AG09309 (cell line): Measurements from ENCODE around the gene EDNRA.

ENCODE experiments used
- DNase-seq: peaks from one replicate; pipeline ENCODE4 v3.0.0-alpha.2; 2010; ENCODE audit warnings: low read depth
- H3K4me3 ChIP-seq: 2 replicates; pipeline ENCODE4 v1.5.1; 2011; ENCODE audit warnings: mild to moderate bottlenecking, low read depth, low read length, moderate library complexity; ENCODE audit not compliant: control insufficient read depth
- CTCF ChIP-seq: IDR thresholded peaks from 2 replicates; pipeline ENCODE4 v1.5.1; 2011; ENCODE audit warnings: mild to moderate bottlenecking, low read depth, low read length, inconsistent platforms; ENCODE audit not compliant: insufficient read depth, control insufficient read depth; ENCODE audit errors: missing control alignments

EDNRA gene

GRCh38 chr4:147560625-147561024 is 79.7 kb downstream of the EDNRA start:
- H3K4me3 ChIP-seq = no peak overlapping the region
- no peak for DNase-seq
- no peak for TF ChIP-seq CTCF

GRCh38 chr4:147566762-147567161 is 85.9 kb downstream of the EDNRA start:
- DNase-seq = no peak

GRCh38 chr4:147567276-147567675 is 86.4 kb downstream of the EDNRA start:
- no peak overlapping the region for H3K4me3 ChIP-seq
- DNase-seq = no peak
- TF ChIP-seq CTCF = no peak

More at GRCh38 chr4:147566762-147567161, 85.9 kb downstream of the EDNRA start:
- no peak overlapping the region for H3K4me3 ChIP-seq
- TF ChIP-seq CTCF = no peak

GRCh38 chr4:147570616-147571015 is 89.7 kb downstream of the EDNRA start:
- no peak for DNase-seq
- peak; percentile 23 for TF ChIP-seq CTCF

GRCh38 chr4:147571036-147571770 is 90.3 kb downstream of the EDNRA start:
- no peak for DNase-seq
- no peak for TF ChIP-seq CTCF
- no peak overlapping the region for H3K4me3 ChIP-seq

More at GRCh38 chr4:147570616-147571015, 89.7 kb downstream of the EDNRA start:
- H3K4me3 ChIP-seq = no peak overlapping the region

GRCh38 chr4:147576084-147576483 is 95.2 kb downstream of the EDNRA start:
- no peak overlapping the region for H3K4me3 ChIP-seq
- no peak for DNase-seq
- no peak for TF ChIP-seq CTCF
